ENCODE results near the gene SELENOP.

Gene SELENOP

DNA sequence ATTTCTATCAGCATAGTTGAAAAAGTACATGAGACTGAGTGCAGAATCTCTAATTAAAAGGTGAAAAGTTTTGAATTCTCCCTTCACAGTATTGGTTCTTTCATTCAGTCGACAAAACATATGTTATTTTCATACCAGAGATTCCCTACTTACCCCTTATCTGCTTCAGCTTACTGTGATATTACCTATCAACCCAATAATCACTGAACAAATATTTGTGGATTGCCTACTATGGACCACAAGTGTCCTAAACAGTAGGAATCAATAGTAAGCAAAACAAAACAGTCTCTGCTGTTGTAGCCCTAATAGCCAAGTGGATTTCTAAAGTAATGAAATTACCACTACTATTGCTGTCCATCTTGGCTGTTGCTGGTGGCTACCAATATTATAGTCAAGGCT is 43.6 kb downstream of the SELENOP start:
- TF ChIP-seq, protein P1, sequence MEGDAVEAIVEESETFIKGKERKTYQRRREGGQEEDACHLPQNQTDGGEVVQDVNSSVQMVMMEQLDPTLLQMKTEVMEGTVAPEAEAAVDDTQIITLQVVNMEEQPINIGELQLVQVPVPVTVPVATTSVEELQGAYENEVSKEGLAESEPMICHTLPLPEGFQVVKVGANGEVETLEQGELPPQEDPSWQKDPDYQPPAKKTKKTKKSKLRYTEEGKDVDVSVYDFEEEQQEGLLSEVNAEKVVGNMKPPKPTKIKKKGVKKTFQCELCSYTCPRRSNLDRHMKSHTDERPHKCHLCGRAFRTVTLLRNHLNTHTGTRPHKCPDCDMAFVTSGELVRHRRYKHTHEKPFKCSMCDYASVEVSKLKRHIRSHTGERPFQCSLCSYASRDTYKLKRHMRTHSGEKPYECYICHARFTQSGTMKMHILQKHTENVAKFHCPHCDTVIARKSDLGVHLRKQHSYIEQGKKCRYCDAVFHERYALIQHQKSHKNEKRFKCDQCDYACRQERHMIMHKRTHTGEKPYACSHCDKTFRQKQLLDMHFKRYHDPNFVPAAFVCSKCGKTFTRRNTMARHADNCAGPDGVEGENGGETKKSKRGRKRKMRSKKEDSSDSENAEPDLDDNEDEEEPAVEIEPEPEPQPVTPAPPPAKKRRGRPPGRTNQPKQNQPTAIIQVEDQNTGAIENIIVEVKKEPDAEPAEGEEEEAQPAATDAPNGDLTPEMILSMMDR (IDR thresholded peaks at IDR 0.05; ENCODE audit: low read depth, low read length, missing control alignments): no peak
- H3K27me3 ChIP-seq (replicated peaks): no peaks in the 10 kb centered on the region
- no peak overlapping the region for H3K27ac ChIP-seq
- no peak overlapping the region for H3K4me3 ChIP-seq (ENCODE audit: low read depth, low read length)
- no peak for DNase-seq
- H3K36me3 ChIP-seq (replicated peaks): no peaks in the 10 kb centered on the region
- in situ Hi-C loops (cut with HindIII; ENCODE audit: low pct_ligation_motif_present, low sequenced_read_pairs): no loop called here

DNA sequence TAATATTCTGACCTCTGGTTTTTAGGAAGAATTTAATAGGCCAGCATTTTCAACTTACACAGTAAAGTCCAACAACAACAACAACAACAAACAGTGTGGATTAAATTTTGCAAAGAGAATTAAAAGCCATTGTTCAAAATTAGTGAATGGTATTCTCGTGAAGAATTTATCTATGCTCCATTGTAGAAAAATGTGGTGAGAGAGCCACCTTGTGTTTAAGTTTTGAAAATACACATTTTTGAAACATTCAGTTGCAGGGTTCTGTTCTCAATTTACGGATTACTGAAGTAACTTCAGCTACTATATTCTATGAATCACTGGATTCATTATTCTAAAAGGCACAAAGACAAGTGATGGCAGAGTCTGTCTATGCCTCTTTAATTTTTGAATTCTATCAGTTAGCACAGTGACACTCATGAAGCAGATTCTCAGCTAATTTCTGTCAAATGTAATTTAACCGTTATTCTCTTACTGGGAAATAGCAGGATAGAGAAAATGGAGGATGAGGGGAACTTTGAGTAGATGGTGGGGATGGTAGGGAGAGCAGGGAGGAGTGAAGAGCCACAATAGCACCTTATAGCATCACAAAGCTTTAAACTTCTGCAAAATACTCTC is 44.1 kb downstream of the SELENOP start:
- DNase-seq: peak; percentile 11
- TF ChIP-seq, protein P1 (IDR thresholded peaks at IDR 0.05; ENCODE audit: low read depth, low read length, missing control alignments): peak; percentile 1
- Histone ChIP-seq H3K4me3 (ENCODE audit: low read depth, low read length) (no peak overlapping the region), H3K27me3 (replicated peaks) (no peaks in the 10 kb centered on the region), H3K27ac (no peak overlapping the region), H3K36me3 (replicated peaks) (no peaks in the 10 kb centered on the region)
- in situ Hi-C loops (cut with HindIII; ENCODE audit: low pct_ligation_motif_present, low sequenced_read_pairs): no loop called here

DNA sequence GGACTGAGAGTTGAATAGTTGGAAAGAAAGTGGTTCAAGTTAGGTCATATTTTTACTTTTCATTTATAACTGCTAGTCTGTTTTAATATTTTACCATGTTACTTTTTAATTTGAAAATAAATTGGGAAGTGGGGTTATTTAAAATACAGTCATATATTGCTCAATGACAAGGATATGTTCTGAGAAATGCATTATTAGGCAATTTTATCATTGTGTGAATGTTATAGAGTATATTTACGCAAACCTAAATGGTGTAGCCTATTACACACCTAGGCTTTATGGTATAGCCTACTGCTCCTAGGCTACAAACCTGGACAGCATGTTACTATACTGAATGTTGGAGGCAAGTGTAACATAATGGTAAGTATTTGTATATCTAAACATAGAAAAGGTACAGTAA is 49.9 kb downstream of the SELENOP start:
- DNase-seq: no peak
- TF ChIP-seq, protein P1 (IDR thresholded peaks at IDR 0.05; ENCODE audit: low read depth, low read length, missing control alignments): no peak
- Histone ChIP-seq H3K4me3 (ENCODE audit: low read depth, low read length) (no peak overlapping the region), H3K27me3 (replicated peaks) (no peaks in the 10 kb centered on the region), H3K36me3 (replicated peaks) (no peaks in the 10 kb centered on the region), H3K27ac (no peak overlapping the region)
- in situ Hi-C loops (cut with HindIII; ENCODE audit: low pct_ligation_motif_present, low sequenced_read_pairs): no loop called here

DNA sequence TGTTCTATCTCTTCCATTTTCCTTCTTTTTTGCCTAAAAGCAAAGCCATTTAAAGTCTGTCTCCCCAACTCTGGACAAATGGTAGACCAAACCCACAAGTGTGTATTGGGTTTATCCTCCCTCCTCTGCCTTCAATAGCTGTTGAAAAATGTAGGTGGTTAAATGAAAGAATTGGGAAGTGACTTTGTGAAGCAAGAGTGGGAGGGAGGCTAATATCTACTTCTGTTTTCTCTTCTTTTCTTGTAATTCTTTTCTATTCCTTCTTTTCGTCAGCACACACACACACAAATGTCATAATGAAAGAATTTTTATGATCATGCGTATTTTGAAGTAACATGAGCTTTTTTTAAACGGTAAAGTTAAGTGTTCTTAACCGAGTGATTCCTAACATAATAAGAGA is 51.3 kb downstream of the SELENOP start:
- Histone ChIP-seq H3K36me3 (replicated peaks) (no peaks in the 10 kb centered on the region), H3K4me3 (ENCODE audit: low read depth, low read length) (no peak overlapping the region), H3K27me3 (replicated peaks) (no peaks in the 10 kb centered on the region), H3K27ac (no peak overlapping the region)
- no peak for DNase-seq
- in situ Hi-C loops (cut with HindIII; ENCODE audit: low pct_ligation_motif_present, low sequenced_read_pairs): no loop called here
- TF ChIP-seq, protein P1 (IDR thresholded peaks at IDR 0.05; ENCODE audit: low read depth, low read length, missing control alignments): no peak

DNA sequence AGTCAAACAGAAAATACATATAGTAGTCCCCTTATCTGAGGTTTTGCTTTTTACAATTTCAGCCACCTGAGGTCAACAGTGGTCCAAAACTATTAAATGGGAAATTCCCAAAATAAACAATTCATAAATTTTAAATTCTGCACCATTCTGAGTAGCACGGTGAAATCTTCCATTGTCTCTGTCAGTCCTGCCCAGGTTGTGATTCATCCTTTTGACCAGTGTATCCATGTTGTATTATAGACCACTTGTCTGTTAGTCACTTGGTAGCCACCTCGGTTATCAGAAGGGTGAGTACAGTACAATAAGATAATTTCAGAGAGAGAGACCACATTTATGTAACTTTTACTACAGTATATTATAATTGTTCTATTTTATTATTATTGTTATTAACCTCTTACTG is 52.2 kb downstream of the SELENOP start:
- in situ Hi-C loops (cut with HindIII; ENCODE audit: low pct_ligation_motif_present, low sequenced_read_pairs): no loop called here
- DNase-seq: peak; percentile 43
- Histone ChIP-seq H3K4me3 (ENCODE audit: low read depth, low read length) (no peak overlapping the region), H3K36me3 (replicated peaks) (no peaks in the 10 kb centered on the region), H3K27me3 (replicated peaks) (no peaks in the 10 kb centered on the region), H3K27ac (no peak overlapping the region)
- TF ChIP-seq, protein P1 (IDR thresholded peaks at IDR 0.05; ENCODE audit: low read depth, low read length, missing control alignments): no peak
